Natural killer cell (primary cell): Measurements from ENCODE around the gene RPS6KA5. TPM values are rescaled to one million over a fixed set of nuclear protein-coding genes. Genes with fewer than 3 reads are reported as not detected.

Experiments used
- ATAC-seq, 3 donors: fragments of 150-1000 bp in 2 of 3; fragments of 200-7000 bp in 1 of 3; cut with Tn5 transposase; 1 replicate in 1 of 3; 2 replicates in 2 of 3; pipeline ENCODE4 v1.10.0; 2021; ENCODE audit warnings: mild to moderate bottlenecking in 2 of 3, moderate library complexity in 2 of 3
- DNase-seq, 2 donors: peaks; one replicate each; pipeline versions ENCODE4 v3.0.0 to v3.0.0-alpha.2; 2013 to 2021; ENCODE audit warnings: mixed read lengths in 1 of 2
- H3K27ac ChIP-seq: one replicate; pipeline ENCODE4 v1.5.1; 2013; ENCODE audit warnings: mild to moderate bottlenecking, low read length
- H3K27me3 ChIP-seq: one replicate; pipeline ENCODE4 v1.6.1; 2013; ENCODE audit warnings: low read length; ENCODE audit not compliant: control insufficient read depth, insufficient read depth
- H3K36me3 ChIP-seq: one replicate; pipeline ENCODE4 v1.6.1; 2013; ENCODE audit warnings: low read length; ENCODE audit not compliant: control insufficient read depth, insufficient read depth
- H3K4me1 ChIP-seq: one replicate; pipeline ENCODE4 v1.6.1; 2013; ENCODE audit warnings: low read length; ENCODE audit not compliant: control insufficient read depth, insufficient read depth
- H3K4me3 ChIP-seq: one replicate; pipeline ENCODE4 v1.5.1; 2013; ENCODE audit warnings: low read length
- H3K9me3 ChIP-seq: one replicate; pipeline ENCODE4 v1.6.1; 2013; ENCODE audit warnings: low read length; ENCODE audit not compliant: control insufficient read depth, insufficient read depth
- H3K27ac Mint-ChIP-seq, 2 donors: one replicate each; pipeline ENCODE4 v1.8.0; 2022; ENCODE audit warnings: mild to moderate bottlenecking in 2 of 2, mixed read lengths in 2 of 2, moderate library complexity in 1 of 2
- H3K27me3 Mint-ChIP-seq, 2 donors: one replicate each; pipeline ENCODE4 v1.8.0; 2022; ENCODE audit warnings: low read depth in 2 of 2, mixed read lengths in 2 of 2
- H3K36me3 Mint-ChIP-seq: one replicate; pipeline ENCODE4 v1.8.0; 2022; ENCODE audit warnings: mixed read lengths
- H3K4me1 Mint-ChIP-seq, 2 donors: one replicate each; pipeline ENCODE4 v1.8.0; 2022; ENCODE audit warnings: mixed read lengths in 2 of 2
- H3K4me3 Mint-ChIP-seq: one replicate; pipeline ENCODE4 v1.8.0; 2022; ENCODE audit warnings: mild to moderate bottlenecking, moderate library complexity, mixed read lengths
- H3K9me3 Mint-ChIP-seq, 2 donors: one replicate each; pipeline ENCODE4 v1.8.0; 2022; ENCODE audit warnings: mixed read lengths in 2 of 2
- CTCF ChIP-seq: fragments of 200-600 bp; IDR thresholded peaks from one replicate; pipeline ENCODE4 v1.8.0; 2022; ENCODE audit warnings: antibody characterized with exemption
- WGBS: methylation state at CpG from one replicate; pipeline ENCODE4 v1.1.7; 2013; ENCODE audit warnings: missing lambda C conversion rate; ENCODE audit not compliant: insufficient coverage; 5-methylcytosine and 5-hydroxymethylcytosine counted together
- intact Hi-C: fragments of 100-400 bp; cut with micrococcal nuclease; formaldehyde crosslinking; loops from one replicate; pipeline ENCODE4 v1.14.2; 2022
- total RNA-seq, 4 donors: library from RNA; stranded (reverse); fragments of 120-200 nt in 1 of 4; gene quantifications; one replicate each; pipeline versions ENCODE4 v1.2.3 to v1.2.4, GENCODE V29; 2013 to 2022

Gene RPS6KA5
- total RNA-seq, 3 donors from 2014 or later (not counting 1 experiment from before 2014, with no cell fraction given): 24.1 to 28.5 (median 27.9) TPM

GRCh38 chr14:90969531-90970166 lies 90.8 kb downstream of the RPS6KA5 start:
- 25% methylated on average over 3 of the region's 3 CpGs for WGBS
- H3K36me3 Mint-ChIP-seq: no peaks in the 10 kb centered on the region
- no peak overlapping the region for H3K27ac ChIP-seq
- intact Hi-C loops: no loop called here
- no peaks in the 10 kb centered on the region for H3K9me3 Mint-ChIP-seq
- no peaks in the 10 kb centered on the region for H3K27me3 ChIP-seq
- no peaks in the 10 kb centered on the region for H3K27me3 Mint-ChIP-seq
- no peak overlapping the region for H3K4me3 ChIP-seq
- peaks cover 4% of the 10 kb centered on the region for H3K9me3 ChIP-seq
- peak overlapping the region in 1 of 2 donors; percentile 7 for H3K27ac Mint-ChIP-seq
- DNase-seq (no peak), ATAC-seq (no peak)
- H3K36me3 ChIP-seq: peaks cover 1% of the 10 kb centered on the region
- TF ChIP-seq CTCF: no peak
- no peaks in the 10 kb centered on the region for H3K4me1 ChIP-seq
- no peak overlapping the region for H3K4me3 Mint-ChIP-seq
- peaks cover 5 to 17% of the 10 kb centered on the region in 2 donors for H3K4me1 Mint-ChIP-seq

GRCh38 chr14:90968025-90968424 lies 92.4 kb downstream of the RPS6KA5 start:
- no peak overlapping the region for H3K27ac Mint-ChIP-seq
- H3K4me1 ChIP-seq: no peaks in the 10 kb centered on the region
- DNase-seq (no peak), ATAC-seq (no peak)
- H3K9me3 ChIP-seq: peaks cover 4% of the 10 kb centered on the region
- no peaks in the 10 kb centered on the region for H3K36me3 Mint-ChIP-seq
- WGBS: 96% methylated on average over 2 of the region's 2 CpGs
- H3K27ac ChIP-seq: no peak overlapping the region
- TF ChIP-seq CTCF: no peak
- H3K27me3 Mint-ChIP-seq: no peaks in the 10 kb centered on the region
- H3K9me3 Mint-ChIP-seq: no peaks in the 10 kb centered on the region
- no peak overlapping the region for H3K4me3 ChIP-seq
- peaks cover 5 to 17% of the 10 kb centered on the region in 2 donors for H3K4me1 Mint-ChIP-seq
- no peak overlapping the region for H3K4me3 Mint-ChIP-seq
- H3K27me3 ChIP-seq: no peaks in the 10 kb centered on the region
- intact Hi-C loops: no loop called here
- no peaks in the 10 kb centered on the region for H3K36me3 ChIP-seq

GRCh38 chr14:90966493-90966892 lies 93.9 kb downstream of the RPS6KA5 start:
- H3K27ac Mint-ChIP-seq: no peak overlapping the region
- intact Hi-C loops: no loop called here
- Histone ChIP-seq H3K27me3 (no peaks in the 10 kb centered on the region), H3K4me3 (no peak overlapping the region), H3K4me1 (no peaks in the 10 kb centered on the region), H3K9me3 (peaks cover 4% of the 10 kb centered on the region), H3K36me3 (no peaks in the 10 kb centered on the region), H3K27ac (no peak overlapping the region)
- no peak for DNase-seq
- no peaks in the 10 kb centered on the region for H3K9me3 Mint-ChIP-seq
- TF ChIP-seq CTCF: no peak
- no peaks in the 10 kb centered on the region for H3K27me3 Mint-ChIP-seq
- peaks cover 5 to 17% of the 10 kb centered on the region in 2 donors for H3K4me1 Mint-ChIP-seq
- 100% methylated on average over 3 of the region's 3 CpGs for WGBS
- H3K4me3 Mint-ChIP-seq: no peak overlapping the region
- no peak for ATAC-seq
- no peaks in the 10 kb centered on the region for H3K36me3 Mint-ChIP-seq

GRCh38 chr14:90965765-90966164 lies 94.7 kb downstream of the RPS6KA5 start:
- H3K27me3 Mint-ChIP-seq: no peaks in the 10 kb centered on the region
- H3K9me3 Mint-ChIP-seq: no peaks in the 10 kb centered on the region
- peaks cover 4% of the 10 kb centered on the region for H3K9me3 ChIP-seq
- DNase-seq (no peak), ATAC-seq (no peak)
- no peaks in the 10 kb centered on the region for H3K4me1 ChIP-seq
- no peaks in the 10 kb centered on the region for H3K27me3 ChIP-seq
- no peak overlapping the region for H3K27ac ChIP-seq
- H3K36me3 Mint-ChIP-seq: no peaks in the 10 kb centered on the region
- no peak overlapping the region for H3K4me3 ChIP-seq
- TF ChIP-seq CTCF: no peak
- no peak overlapping the region for H3K4me3 Mint-ChIP-seq
- intact Hi-C loops: no loop called here
- no peak overlapping the region for H3K27ac Mint-ChIP-seq
- no peaks in the 10 kb centered on the region for H3K36me3 ChIP-seq
- H3K4me1 Mint-ChIP-seq: peaks cover 5 to 17% of the 10 kb centered on the region in 2 donors
- 94% methylated on average over 3 of the region's 3 CpGs for WGBS
